ENCODE measurements around the gene BTRC. TPM values are rescaled to one million over a fixed set of nuclear protein-coding genes. Genes with fewer than 3 reads are reported as not detected.

Gene BTRC
- total RNA-seq, 1 donor from 2014 or later, result 38.4 TPM

GRCh38 chr10:101464599-101464998, 110.6 kb downstream of the BTRC start:
- TF ChIP-seq, protein P1, sequence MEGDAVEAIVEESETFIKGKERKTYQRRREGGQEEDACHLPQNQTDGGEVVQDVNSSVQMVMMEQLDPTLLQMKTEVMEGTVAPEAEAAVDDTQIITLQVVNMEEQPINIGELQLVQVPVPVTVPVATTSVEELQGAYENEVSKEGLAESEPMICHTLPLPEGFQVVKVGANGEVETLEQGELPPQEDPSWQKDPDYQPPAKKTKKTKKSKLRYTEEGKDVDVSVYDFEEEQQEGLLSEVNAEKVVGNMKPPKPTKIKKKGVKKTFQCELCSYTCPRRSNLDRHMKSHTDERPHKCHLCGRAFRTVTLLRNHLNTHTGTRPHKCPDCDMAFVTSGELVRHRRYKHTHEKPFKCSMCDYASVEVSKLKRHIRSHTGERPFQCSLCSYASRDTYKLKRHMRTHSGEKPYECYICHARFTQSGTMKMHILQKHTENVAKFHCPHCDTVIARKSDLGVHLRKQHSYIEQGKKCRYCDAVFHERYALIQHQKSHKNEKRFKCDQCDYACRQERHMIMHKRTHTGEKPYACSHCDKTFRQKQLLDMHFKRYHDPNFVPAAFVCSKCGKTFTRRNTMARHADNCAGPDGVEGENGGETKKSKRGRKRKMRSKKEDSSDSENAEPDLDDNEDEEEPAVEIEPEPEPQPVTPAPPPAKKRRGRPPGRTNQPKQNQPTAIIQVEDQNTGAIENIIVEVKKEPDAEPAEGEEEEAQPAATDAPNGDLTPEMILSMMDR (IDR thresholded peaks at IDR 0.05; ENCODE audit: unreplicated experiment), result no peak
- Mint-ChIP-seq H3K27me3 (ENCODE audit: low read depth) (no peaks in the 10 kb centered on the region), H3K36me3 (no peaks in the 10 kb centered on the region), H3K4me3 (no peak overlapping the region), H3K9me3 (no peaks in the 10 kb centered on the region), H3K27ac (no peak overlapping the region), H3K4me1 (peaks cover 14% of the 10 kb centered on the region)
- DNase-seq (ENCODE audit: low spot score in 2 of 2, unreplicated experiment in 2 of 2), result no peak

DNA sequence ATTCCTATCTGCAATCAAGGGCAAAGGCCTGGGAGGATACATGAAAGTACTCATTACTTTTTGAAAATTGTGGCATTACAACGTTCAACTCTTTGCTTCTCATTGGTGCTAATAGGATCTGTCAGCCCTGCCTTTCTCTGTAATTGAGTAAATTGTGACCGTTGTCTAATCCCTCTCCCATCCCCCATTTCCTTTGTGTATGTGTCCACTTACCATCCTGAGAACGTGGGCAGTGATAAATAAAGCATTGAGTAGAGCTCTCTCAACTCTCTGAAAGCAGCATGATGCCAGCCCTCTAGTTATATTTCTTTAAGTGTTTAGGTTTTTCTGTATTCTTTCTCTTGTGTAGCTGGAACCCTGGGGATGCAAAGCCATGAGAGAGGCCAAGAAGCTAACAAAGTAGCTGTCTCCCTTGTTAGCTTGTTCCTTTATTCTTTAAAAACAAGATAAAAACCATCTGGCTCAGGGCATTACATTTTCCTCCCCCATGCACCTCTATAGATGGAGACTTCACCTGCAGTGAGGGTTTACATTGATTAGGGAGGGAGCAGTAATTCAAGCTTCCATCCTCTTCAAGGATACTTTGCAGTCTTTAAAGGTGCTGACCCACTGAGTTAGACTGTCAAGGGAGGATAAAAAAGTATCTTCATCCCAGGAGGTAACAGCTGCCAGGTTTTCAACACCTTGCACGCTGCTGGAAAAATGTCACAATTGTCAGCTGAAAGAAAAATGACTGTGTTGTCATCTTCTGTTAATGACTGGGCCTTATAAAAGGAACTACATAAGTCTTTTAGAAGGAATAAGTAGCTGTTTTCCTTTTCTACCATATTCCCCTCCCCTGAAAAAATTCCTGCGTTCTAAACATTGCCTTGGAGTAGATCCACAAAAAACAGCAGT, 112.3 kb downstream of the BTRC start:
- Mint-ChIP-seq H3K27me3 (ENCODE audit: low read depth) (no peaks in the 10 kb centered on the region), H3K27ac (no peak overlapping the region), H3K4me3 (no peak overlapping the region), H3K36me3 (no peaks in the 10 kb centered on the region), H3K4me1 (peaks cover 10% of the 10 kb centered on the region), H3K9me3 (no peaks in the 10 kb centered on the region)
- DNase-seq (ENCODE audit: low spot score in 2 of 2, unreplicated experiment in 2 of 2), result no peak
- TF ChIP-seq, protein P1 (IDR thresholded peaks at IDR 0.05; ENCODE audit: unreplicated experiment), result no peak

- no peak overlapping the region for H3K4me3 Mint-ChIP-seq
- H3K27ac Mint-ChIP-seq, result no peak overlapping the region
- H3K27me3 Mint-ChIP-seq (ENCODE audit: low read depth), result no peaks in the 10 kb centered on the region
- H3K4me1 Mint-ChIP-seq, result peaks cover 10% of the 10 kb centered on the region
- no peaks in the 10 kb centered on the region for H3K9me3 Mint-ChIP-seq
- DNase-seq (ENCODE audit: low spot score in 2 of 2, unreplicated experiment in 2 of 2), result no peak
- TF ChIP-seq, protein P1 (IDR thresholded peaks at IDR 0.05; ENCODE audit: unreplicated experiment), result peak; percentile 70
- H3K36me3 Mint-ChIP-seq, result no peaks in the 10 kb centered on the region
Observed at GRCh38 chr10:101467286-101467770, 113.4 kb downstream of the BTRC start.

DNA sequence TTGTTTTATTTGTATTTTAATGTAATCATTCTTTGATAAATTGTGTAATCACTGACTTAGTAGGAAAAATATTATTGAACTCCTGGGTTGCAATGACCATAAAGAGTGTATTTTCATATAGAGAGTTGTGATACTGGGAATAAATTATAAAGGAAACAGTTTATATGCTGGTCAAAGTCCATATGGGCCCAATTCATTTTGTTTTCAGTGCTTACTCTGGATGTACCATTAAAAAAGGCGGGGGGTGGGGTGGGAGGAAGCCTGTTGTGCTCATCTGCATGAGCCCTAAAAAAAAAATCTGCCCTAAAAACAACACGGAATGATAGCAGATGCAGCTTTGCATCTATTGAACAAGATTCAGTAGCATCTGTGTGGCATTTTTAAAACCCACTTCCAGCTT, 114.2 kb downstream of the BTRC start:
- Mint-ChIP-seq H3K27me3 (ENCODE audit: low read depth) (no peaks in the 10 kb centered on the region), H3K4me1 (peaks cover 10% of the 10 kb centered on the region), H3K4me3 (no peak overlapping the region), H3K36me3 (peaks cover 4% of the 10 kb centered on the region), H3K27ac (no peak overlapping the region), H3K9me3 (peaks cover 5% of the 10 kb centered on the region)
- TF ChIP-seq, protein P1 (IDR thresholded peaks at IDR 0.05; ENCODE audit: unreplicated experiment), result no peak
- no peak for DNase-seq (ENCODE audit: low spot score in 2 of 2, unreplicated experiment in 2 of 2)

GRCh38 chr10:101476383-101476782, 122.4 kb downstream of the BTRC start:
- TF ChIP-seq, protein P1 (IDR thresholded peaks at IDR 0.05; ENCODE audit: unreplicated experiment), result no peak
- H3K27ac Mint-ChIP-seq, result no peak overlapping the region
- H3K36me3 Mint-ChIP-seq, result peaks cover 18% of the 10 kb centered on the region
- H3K27me3 Mint-ChIP-seq (ENCODE audit: low read depth), result no peaks in the 10 kb centered on the region
- peaks cover 10% of the 10 kb centered on the region for H3K9me3 Mint-ChIP-seq
- no peaks in the 10 kb centered on the region for H3K4me1 Mint-ChIP-seq
- no peak overlapping the region for H3K4me3 Mint-ChIP-seq
- no peak for DNase-seq (ENCODE audit: low spot score in 2 of 2, unreplicated experiment in 2 of 2)

All from mesothelial cell of epicardium (in vitro differentiated cells).